ENCODE data around the gene GPR45. TPM values are rescaled to one million over a fixed set of nuclear protein-coding genes. Genes with fewer than 3 reads are reported as not detected.

Gene GPR45
- total RNA-seq, 1 donor from 2014 or later = 0.78 TPM

DNA sequence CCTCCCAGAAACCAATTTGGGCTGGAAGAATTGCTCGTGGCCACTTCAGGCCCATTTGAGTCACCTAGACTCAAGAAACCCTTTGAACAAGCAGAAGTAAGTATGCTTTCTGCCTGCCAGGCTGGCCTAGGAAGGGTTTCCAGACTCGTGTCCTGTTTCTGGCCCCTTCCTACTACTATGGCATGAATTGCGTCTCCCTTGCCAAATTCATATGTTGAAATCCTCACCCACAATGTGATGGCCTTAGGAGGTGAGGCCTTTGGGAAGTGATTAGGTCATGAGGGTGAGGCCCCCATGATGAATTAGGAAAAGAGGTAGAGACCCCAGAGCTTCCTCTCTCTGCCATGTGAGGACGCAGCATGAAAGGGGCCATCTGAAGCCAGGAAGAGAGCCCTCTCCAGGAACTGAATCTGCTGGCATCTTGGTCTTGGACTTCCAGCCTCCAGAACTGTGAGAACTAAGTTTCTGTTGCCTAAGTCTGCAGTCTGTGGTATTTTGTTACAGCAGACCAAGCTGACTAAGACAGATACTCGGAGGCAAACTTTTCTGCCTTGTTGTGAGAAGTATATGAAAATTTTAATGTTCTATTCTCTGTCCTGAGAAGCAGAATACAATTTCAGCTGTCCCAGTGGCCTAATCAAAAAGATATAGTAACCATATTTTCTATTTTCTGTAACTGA, 13.1 kb downstream of the GPR45 start:
- DNase-seq = no peak

DNA sequence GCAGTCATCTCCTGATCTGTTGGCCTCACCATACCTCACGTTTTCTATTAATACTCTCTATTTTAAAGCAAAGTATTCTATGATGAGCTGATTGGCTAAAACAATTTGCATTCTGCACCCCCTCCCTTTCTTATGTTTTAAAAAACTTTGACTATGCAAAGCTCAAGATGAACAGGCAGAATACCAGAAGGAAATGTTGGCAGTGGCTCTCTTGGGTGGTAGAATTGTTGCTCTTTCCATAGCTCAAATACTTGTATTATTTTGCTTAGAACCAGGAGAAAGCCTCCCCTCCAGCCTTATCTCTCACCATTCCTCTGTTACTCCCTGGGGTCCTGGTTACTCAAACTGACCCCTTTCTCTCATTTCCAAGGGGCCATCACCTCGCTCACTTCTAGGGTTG, 14.4 kb downstream of the GPR45 start:
- DNase-seq = no peak

DNA sequence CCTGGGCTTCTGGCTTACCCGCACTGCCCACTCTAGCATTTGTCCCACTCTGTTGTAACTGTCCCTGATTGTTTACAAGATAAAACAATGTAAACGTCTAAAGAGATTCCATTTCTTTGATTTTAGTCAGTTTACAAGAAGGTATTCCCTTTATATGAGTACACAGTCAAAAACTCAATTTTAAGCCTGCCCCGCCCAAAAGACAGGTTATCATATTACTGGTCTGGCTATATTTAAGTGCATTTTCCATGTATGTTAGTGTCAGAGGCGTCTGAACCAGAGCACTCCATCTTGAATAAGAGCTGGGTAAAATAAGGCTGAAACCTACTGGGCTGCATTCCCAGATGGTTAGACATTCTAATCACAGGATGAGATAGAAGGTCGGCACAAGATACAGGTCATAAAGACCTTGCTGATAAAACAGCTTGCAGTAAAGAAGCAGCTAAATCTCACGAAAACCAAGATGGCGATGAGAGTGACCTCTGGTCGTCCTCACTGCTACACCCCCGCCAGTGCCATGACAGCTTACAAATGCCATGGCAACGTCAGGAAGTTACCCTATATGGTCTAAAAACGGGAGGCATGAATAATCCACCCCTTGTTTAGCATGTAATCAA, 15.0 kb downstream of the GPR45 start:
- DNase-seq = no peak

DNA sequence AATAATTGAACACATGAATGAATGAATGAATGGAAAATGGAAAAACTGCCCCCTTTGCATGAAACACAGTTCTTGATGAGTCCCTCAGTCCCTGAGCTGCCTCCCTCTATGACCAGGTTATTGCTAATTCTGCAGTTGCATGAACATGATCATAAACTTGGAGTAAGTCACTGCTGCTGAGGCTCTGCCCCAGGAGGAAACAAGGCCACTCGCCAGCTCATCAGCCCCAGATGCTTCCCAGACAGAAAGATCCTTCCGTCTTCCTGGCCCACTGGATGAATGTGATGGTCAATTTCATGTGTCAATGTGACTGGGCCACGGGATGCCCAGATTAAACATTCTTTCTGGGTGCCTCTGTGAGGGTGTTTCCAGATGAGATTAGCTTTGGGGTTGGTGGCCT, 16.4 kb downstream of the GPR45 start:
- DNase-seq = no peak

DNA sequence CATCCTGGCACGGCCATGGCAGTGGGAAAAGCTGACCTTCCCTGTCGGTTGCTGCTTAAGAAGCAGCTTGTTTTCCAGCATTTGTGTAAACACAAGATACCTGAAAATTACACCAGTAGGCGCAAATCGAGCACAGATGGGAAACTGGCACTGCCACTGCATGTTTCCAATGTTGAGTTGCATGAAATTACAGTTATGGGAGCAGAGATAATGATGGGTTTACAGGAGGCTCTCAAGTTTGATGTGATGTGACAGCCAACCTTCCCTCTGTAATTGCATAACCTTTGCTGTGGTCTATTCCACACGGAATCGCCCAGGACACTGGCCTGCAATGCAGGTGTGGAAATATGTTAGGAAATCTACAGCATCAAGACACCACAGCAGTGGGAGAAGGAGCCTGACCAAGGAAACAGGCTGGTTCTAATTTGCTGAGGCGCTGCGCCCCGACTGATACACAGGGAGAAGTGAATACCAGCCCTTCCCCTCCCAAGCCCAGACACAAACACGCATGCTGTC, 17.4 kb downstream of the GPR45 start:
- DNase-seq = no peak

DNA sequence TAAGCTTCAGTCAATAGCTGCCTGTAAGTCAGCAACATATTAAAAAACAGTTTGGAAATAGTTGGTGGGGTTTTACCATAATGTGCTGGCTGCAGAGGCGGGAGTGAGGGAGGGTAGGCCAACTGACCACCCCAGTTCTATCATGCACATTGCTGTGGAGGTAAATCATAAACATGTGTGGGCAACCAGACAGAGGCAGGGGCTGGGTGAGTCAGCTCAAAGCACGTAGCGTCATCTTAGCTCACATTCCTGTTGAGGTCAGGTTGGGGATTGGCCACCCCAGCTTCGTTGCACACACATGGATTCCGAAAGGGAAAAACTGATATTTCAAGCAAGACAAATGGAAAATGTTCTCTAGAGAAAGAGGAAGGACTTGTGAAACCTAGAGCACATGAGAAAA, 19.5 kb downstream of the GPR45 start:
- no peak for DNase-seq

DNA sequence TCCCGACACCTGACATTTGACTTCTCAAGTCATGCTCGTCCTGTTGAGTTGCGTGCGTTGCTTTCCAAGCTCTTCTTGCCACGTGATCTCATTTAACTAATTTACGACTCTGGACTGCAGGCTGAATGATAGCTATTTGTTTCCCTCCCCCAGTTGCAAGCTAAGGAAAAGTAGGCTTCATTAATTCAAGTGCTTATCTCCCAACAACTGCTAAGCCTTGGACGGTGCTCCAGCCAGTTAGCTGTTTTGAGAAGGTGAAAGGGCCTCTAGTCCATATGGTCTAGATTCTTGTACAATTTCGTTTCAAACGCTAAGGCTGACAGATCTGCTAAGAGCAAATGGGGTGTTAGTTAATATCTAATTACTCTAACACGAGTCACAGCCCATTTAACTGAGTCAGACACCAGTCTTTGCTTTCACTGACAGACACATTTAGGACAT, 21.1 kb downstream of the GPR45 start:
- no peak for DNase-seq

DNA sequence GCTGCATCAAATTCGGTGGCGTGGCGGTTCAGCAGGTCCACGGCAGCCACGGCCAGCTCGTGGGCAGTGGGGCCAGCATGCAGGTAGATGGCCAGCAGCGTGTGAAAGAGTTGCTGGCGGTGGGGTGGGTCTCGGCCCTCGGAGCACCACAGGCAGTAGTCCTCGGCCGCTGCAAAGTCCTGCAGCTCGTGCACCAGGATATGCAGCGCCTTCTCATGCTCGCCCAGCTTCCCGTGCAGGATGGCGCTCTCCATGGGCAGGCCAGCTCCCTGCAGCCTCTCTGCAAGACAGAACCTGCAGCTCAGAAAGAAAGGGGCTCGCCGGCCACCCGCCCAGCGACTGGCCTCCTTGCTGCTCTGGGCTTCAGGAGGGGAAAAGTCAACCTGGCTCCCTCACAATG, 27.9 kb downstream of the GPR45 start:
- DNase-seq = no peak

DNA sequence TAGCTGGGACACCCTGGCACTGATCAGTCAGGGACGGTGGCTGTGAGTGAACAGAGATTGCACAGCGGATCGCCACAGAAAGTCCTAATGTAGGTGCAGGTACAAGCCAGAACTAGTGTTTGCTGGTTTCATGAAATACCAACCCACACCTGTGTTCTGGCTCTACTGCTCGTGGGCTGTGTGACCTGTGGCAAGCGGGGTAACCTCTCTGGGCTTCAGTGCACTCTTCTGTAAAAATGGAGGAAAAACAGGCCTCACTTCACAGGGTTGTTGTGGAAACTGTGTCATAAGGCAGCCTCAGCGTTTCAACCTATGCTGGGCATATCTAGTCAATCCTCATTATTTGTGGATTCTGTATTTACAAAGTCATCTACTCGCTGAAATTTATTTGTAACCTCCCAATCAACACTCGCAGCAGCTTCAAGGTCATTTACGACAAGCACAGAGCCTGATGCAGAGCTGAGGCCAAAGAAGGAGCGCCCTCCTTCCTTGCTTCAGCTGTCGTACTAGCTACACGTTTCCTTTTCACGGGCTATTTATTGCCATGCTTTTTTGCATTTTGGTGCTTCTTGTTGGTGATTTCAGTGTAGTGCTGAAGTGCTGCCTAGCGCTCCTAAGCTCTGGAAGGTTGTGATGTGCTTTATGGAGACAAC, 30.0 kb downstream of the GPR45 start:
- DNase-seq = no peak

DNA sequence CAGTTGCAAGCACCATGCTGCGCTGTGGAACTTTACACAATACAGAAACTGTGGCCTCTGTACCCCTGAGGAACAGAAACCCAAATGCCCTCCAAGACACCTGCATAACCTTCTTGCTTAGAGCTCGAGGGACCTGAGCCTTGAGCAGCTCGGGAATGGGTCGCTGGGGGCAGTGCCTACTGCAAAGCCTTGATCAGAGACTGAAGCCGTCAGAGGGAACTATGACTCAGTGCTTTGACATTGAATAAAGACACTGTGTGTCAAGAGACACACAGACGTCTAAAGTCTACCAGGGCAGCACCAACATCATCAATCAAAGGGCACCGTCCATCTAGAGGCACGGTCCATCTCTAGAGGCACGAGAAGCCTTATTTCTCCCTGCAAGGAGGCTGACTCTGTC, 30.6 kb downstream of the GPR45 start:
- DNase-seq = no peak

DNA sequence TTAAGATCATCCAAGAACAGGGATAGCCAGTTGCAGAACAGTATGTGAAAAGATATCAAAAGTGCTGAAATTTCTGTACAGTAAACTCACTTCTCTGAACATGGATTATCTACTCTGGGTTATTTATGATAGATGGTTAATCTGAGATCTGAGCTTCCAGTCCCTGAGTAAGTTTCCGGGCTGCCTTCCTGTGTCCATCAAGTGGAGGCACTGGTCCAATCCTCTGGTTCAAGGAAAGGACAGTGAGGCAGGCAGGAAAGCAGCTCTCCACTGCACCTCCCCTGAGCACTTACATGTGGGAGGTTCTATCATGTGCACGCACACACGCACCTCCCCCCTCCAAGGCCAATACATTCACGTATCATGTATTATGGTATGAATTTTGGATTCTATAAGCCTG, 32.5 kb downstream of the GPR45 start:
- no peak for DNase-seq

DNA sequence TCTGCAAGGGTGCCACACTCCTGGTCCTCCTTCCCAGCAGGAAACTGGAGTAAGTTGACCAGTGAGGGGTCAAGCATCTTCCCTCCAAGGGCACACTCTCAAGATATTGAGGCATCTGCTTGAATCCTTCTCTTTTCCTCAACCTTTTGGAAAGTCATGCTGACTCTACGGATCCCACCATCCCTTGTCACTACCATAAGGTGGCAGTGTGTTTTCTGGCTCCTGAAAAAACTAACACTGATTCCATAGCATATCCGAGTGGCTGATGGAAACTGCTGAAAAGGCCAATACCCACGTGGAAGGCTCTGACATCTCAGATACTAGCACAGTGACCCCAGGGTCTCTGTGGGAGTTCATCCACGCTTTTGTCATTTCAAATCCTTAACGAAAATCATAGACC, 37.1 kb downstream of the GPR45 start:
- DNase-seq = no peak

DNA sequence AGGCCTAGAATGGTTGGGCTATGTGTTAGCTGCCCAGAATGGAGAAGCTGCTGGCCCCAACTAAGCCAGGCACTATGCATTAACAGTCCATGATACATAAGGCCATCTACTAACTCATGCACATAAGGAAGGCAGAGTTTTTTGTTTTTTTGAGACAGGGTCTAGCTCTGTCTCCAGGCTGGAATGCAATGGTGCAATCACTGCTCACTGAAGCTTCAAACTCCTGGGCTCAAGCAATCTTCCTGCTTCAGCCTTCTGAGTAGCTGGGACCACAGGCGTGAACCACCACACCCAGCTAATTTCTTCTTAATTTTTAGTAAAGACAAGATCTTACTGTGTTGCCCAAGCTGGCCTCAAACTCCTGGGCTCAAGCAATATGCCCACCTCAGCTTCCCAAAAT, 37.6 kb downstream of the GPR45 start:
- DNase-seq = no peak

DNA sequence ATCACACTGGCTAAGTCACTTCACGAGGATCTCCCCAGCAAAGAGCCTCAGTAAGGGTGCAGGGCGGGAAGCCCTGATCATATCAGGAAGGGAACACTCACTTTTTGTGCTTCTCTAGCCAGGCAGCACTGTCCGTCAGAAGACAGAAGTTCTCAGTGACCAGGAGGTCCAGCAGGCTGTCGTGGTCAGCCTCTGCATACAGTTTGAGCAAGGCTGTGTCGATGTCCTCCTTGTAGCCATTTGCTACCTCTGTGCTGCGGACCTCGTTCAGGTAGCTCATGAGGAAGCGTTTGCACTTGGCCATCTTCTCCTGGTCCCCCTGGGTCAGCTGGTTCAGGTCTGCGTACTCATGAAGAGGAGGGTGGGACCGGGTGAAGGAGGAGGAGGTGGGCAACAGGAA, 38.7 kb downstream of the GPR45 start:
- no peak for DNase-seq

DNA sequence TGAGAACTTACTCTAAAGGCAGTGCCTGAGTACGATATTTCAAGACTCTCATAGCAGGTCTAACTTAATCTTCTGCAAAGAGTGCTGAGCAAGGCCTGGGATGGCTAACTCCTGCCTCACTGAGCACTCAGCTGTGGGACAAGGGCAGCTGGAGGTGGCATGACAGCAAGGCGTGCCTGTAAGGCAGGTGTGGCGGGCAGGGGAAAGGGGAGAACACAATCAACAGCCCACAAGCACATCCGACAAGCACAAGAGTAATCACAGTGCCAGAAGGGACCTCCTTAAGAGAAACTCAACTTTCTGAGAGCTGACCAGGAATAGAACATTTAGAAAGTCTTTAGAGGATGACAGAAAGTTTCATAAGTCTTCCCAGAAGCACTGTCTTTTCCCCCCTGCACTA, 42.0 kb downstream of the GPR45 start:
- no peak for DNase-seq

DNA sequence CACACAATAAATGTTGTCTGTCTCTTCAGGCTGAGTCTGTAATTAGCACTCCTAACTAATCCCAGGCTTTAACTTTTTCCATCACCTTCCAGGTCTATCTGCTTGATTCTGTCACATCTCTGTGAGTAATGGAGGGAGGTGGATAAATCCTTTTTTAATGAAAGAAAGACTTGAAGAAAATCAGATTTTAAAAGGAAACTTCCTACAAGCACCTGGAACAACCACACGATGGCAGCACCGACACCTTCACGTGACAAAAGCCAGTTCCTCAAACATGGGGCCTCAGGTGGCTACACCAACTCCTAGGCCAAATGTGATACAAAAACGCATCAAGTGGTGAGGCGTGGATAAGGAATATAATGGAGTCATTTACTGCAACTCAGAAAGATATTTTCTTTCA, 46.1 kb downstream of the GPR45 start:
- DNase-seq = no peak

DNA sequence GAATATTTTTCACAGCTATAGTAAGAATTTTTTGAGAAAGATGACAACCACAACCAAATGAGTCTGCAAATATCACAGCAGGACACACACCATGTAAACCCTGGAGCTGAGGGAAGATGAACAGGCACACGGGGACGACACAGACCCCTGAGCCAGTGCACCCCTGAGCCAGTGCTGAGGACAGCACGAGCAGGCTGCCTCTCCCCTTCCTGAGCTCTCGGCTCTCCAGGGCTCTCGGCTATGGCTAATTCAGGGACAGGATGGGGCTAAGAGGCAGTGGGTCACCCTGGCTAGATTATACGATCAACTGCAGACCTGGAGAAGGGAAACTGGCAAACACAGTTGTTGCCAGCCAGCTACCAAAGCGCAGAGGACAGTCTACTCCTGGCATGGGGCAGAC, 46.6 kb downstream of the GPR45 start:
- DNase-seq = no peak

DNA sequence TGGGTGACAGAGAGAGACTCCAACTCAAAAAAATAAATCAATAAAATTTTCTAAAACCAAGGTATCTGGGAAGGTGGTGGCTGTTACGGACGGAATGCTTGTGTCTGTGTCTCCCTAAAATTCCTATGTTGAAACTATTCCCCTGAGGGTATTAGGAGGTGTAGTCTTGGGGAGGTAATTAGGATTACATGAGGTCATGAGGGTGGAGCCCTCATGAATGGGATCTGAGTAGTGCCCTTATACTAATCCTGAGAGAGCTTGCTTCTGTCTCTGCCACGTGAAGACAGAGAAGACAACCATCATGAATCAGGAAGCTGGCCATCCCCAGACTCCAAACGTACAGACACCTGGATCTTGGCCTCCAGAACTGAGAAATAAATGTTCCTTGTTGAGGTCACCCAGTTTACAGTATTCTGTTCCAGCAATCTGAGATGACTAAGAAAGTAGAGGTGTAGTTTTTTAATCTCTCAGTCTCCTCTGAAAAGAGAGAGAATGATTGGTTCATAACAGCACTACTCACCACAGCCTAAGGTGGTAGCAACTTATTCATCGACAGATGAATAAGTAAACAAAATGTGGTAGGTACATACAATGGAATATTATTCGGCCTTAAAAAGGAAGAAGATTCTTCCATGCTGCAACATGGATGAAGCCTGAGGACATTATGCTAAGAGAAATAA, 49.6 kb downstream of the GPR45 start:
- no peak for DNase-seq

DNA sequence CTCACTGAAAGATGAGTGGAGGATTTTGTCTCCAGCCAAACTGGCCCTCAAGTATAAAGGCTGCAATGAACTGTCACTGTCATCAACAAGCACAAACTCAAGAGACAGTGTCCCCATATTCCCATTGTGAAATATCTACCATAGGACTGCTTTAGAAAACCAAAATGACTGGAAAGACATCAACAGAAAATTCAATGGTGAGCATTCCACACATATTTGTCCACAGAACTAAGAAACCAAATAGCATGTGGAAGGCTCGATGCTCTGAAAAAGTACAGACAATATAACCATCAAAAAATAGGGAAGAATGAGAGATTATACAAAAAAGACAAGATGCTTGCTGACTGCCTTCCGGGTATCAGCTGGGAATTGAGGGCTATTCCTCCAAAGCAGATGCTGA, 50.4 kb downstream of the GPR45 start:
- no peak for DNase-seq
